Measurements from ENCODE around the gene CACNG7. TPM values are rescaled to one million over a fixed set of nuclear protein-coding genes. Genes with fewer than 3 reads are reported as not detected.

The CACNG7 gene
- total and polyA plus RNA-seq, 10 of the 15 experiments (the other 5 are each of a cell fraction or from before 2014, with no cell fraction given), result not detected

- ChIA-PET CTCF (no interaction called here), POLR2A (no interaction called here), RAD21 (ENCODE audit: unreplicated experiment) (no interaction called here), SMC1A (ENCODE audit: uncharacterized antibody, unreplicated experiment) (no interaction called here)
- Histone ChIP-seq H3K36me3 (ENCODE audit: control insufficient read depth in 2 of 2, insufficient read depth in 2 of 2, low read length in 1 of 2) (no peaks in the 10 kb centered on the region), H3K27ac (ENCODE audit: control insufficient read depth, insufficient read depth) (no peak overlapping the region), H3K27me3 (replicated peaks in 1 of 2; ENCODE audit: control insufficient read depth in 2 of 2, insufficient read depth in 2 of 2, low read length in 1 of 2) (no peaks in the 10 kb centered on the region), H4K20me1 (ENCODE audit: control insufficient read depth, insufficient read depth) (no peaks in the 10 kb centered on the region), H3K4me2 (ENCODE audit: control insufficient read depth, insufficient read depth) (no peak overlapping the region), H3K9me3 (replicated peaks; ENCODE audit: control insufficient read depth, insufficient read depth, low read length) (no peaks in the 10 kb centered on the region; the same call in 2 of the 3 replicates), H3K9ac (ENCODE audit: control insufficient read depth, insufficient read depth, low read length) (no peak overlapping the region), H2AFZ (ENCODE audit: control insufficient read depth, low read depth, low read length) (no peak overlapping the region), H3K4me1 (ENCODE audit: control insufficient read depth, insufficient read depth, low read length) (no peaks in the 10 kb centered on the region), H3K4me3 (no peak overlapping the region), H3K79me2 (ENCODE audit: control insufficient read depth, insufficient read depth, low read length) (no peaks in the 10 kb centered on the region)
- FAIRE-seq (no peak), DNase-seq (ENCODE audit: low read depth, low spot score) (no peak), ATAC-seq (no peak)
- BruUV-seq (replicated peaks), result no TSS peak
- in situ Hi-C loops (cut with MboI) (no loop called here), intact Hi-C loops (cut with micrococcal nuclease; ENCODE audit: unreplicated experiment) (no loop called here)
- no peak for TF ChIP-seq NKRF (conservative IDR thresholded peaks at IDR 0.05)
- TF ChIP-seq HDAC6 (IDR thresholded peaks at IDR 0.05; ENCODE audit: unreplicated experiment), result no peak
- TF ChIP-seq ATF3 (IDR thresholded peaks at IDR 0.05; ENCODE audit: borderline replicate concordance, extremely low read depth, low read depth, low read length), result no peak
- no peak for TF ChIP-seq EZH2 (IDR thresholded peaks at IDR 0.05; ENCODE audit: borderline replicate concordance, control insufficient read depth, low read depth, low read length)
- no peak for TF ChIP-seq REST (IDR thresholded peaks at IDR 0.05; ENCODE audit: low read depth, low read length)
- TF ChIP-seq RCOR1 (conservative IDR thresholded peaks at IDR 0.05; ENCODE audit: low read depth, low read length), result no peak
- TF ChIP-seq TBL1XR1 (IDR thresholded peaks at IDR 0.05; ENCODE audit: low read depth, low read length), result no peak
- no peak for TF ChIP-seq ZNF622 (IDR thresholded peaks at IDR 0.05)
- no peak for TF ChIP-seq PML (IDR thresholded peaks at IDR 0.05; ENCODE audit: low read length)
- TF ChIP-seq TCF3 (IDR thresholded peaks at IDR 0.05; ENCODE audit: borderline replicate concordance, insufficient read depth, low read depth, low read length), result no peak
- TF ChIP-seq NFYA (IDR thresholded peaks at IDR 0.05; ENCODE audit: borderline replicate concordance, low read depth, low read length), result no peak
- no peak for TF ChIP-seq PKNOX1 (IDR thresholded peaks at IDR 0.05)
- no peak for TF ChIP-seq CBFB (IDR thresholded peaks at IDR 0.05; ENCODE audit: low read depth)
- no peak for TF ChIP-seq IRF4 (IDR thresholded peaks at IDR 0.05; ENCODE audit: low read depth, low read length)
- TF ChIP-seq NFIC (IDR thresholded peaks at IDR 0.05; ENCODE audit: low read depth, low read length), result no peak
- no peak for TF ChIP-seq SMARCA5 (IDR thresholded peaks at IDR 0.05)
- TF ChIP-seq MAX (IDR thresholded peaks at IDR 0.05; ENCODE audit: low read depth, low read length), result no peak
- TF ChIP-seq SMAD1 (IDR thresholded peaks at IDR 0.05; ENCODE audit: low read depth, partially characterized antibody), result no peak
- WGBS (ENCODE audit: insufficient coverage, insufficient replicate concordance, low lambda C conversion rate, missing lambda C conversion rate), result 17% methylated on average over 11 of the region's 11 CpGs
These were observed 25.3 kb upstream of the CACNG7 start for GRCh38 chr19:53883741-53884140.

All from GM12878 (cell line).